Mesothelial cell of epicardium (in vitro differentiated cells): ENCODE data around the gene JCAD. TPM values are rescaled to one million over a fixed set of nuclear protein-coding genes. Genes with fewer than 3 reads are reported as not detected.

ENCODE experiments used
- DNase-seq, 2 experiments: peaks; one replicate each; pipeline ENCODE4 v3.0.0; 2021; ENCODE audit warnings: low spot score in 2 of 2; ENCODE audit not compliant: unreplicated experiment in 2 of 2
- H3K27ac Mint-ChIP-seq: 2 replicates; pipeline ENCODE4 v1.8.0; 2021; ENCODE audit warnings: mixed read lengths
- H3K27me3 Mint-ChIP-seq: 2 replicates; pipeline ENCODE4 v1.8.0; 2021; ENCODE audit warnings: low read depth, mixed read lengths
- H3K36me3 Mint-ChIP-seq: 2 replicates; pipeline ENCODE4 v1.8.0; 2021; ENCODE audit warnings: mixed read lengths
- H3K4me1 Mint-ChIP-seq: 2 replicates; pipeline ENCODE4 v1.8.0; 2021; ENCODE audit warnings: mixed read lengths
- H3K4me3 Mint-ChIP-seq: 2 replicates; pipeline ENCODE4 v1.8.0; 2021; ENCODE audit warnings: mild to moderate bottlenecking, moderate library complexity, mixed read lengths
- H3K9me3 Mint-ChIP-seq: 2 replicates; pipeline ENCODE4 v1.8.0; 2021; ENCODE audit warnings: mixed read lengths
- total RNA-seq: library from RNA; stranded (reverse); gene quantifications from 3 replicates; pipeline ENCODE4 v1.2.1, GENCODE V29; 2021
- TF ChIP-seq, protein P1 (sequence below): fragments of 200-600 bp; sonication (generic); IDR thresholded peaks from one replicate; pipeline ENCODE4 v1.5.0; 2021; ENCODE audit warnings: antibody characterized with exemption; ENCODE audit not compliant: unreplicated experiment

The JCAD gene
- total RNA-seq, 1 donor from 2014 or later = 21.5 TPM

DNA sequence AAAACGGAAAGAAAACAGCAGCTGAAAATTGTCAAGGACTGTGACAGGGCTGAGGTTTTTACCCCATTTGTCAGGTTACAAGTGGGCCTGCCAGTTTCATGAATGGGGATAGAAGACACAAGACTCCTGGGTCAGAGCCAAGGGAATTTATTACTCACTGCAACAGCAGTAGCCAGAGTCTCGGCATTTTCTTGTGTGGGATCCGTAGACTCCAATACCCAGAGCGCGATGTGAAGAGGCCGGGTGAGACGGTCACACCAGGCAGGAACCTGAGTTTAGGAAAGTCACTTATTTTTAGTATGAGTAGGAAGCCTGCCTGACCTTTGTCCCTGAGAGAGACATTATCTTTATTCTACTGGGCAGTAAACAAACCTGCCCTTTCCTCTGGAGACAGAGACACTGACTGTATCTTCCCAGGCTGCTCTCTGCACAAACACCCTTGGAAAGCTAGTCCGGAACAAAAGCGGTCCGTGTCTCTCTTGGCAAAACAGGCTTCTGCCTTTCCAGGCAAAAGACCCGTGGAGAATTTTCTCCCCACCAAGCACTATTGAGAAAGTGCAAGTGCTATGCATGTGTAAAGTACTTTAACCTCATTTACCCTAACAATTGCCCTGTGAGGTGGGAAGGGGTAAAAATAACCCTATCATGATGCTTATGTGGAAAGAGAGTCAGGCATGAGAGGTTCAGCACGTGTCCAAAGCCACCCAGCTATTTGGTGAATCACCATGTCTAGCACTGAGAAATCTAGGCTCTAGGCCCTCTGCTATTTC is 58.4 kb downstream of the JCAD start:
- DNase-seq = no peak
- H3K36me3 Mint-ChIP-seq = no peaks in the 10 kb centered on the region
- TF ChIP-seq, protein P1, sequence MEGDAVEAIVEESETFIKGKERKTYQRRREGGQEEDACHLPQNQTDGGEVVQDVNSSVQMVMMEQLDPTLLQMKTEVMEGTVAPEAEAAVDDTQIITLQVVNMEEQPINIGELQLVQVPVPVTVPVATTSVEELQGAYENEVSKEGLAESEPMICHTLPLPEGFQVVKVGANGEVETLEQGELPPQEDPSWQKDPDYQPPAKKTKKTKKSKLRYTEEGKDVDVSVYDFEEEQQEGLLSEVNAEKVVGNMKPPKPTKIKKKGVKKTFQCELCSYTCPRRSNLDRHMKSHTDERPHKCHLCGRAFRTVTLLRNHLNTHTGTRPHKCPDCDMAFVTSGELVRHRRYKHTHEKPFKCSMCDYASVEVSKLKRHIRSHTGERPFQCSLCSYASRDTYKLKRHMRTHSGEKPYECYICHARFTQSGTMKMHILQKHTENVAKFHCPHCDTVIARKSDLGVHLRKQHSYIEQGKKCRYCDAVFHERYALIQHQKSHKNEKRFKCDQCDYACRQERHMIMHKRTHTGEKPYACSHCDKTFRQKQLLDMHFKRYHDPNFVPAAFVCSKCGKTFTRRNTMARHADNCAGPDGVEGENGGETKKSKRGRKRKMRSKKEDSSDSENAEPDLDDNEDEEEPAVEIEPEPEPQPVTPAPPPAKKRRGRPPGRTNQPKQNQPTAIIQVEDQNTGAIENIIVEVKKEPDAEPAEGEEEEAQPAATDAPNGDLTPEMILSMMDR = no peak
- H3K27me3 Mint-ChIP-seq = no peaks in the 10 kb centered on the region
- H3K4me1 Mint-ChIP-seq = peaks cover 51% of the 10 kb centered on the region
- peaks cover 13% of the 10 kb centered on the region for H3K9me3 Mint-ChIP-seq
- H3K4me3 Mint-ChIP-seq = no peak overlapping the region
- peak overlapping the region; percentile 41 for H3K27ac Mint-ChIP-seq

- Mint-ChIP-seq H3K27me3 (no peaks in the 10 kb centered on the region), H3K36me3 (no peaks in the 10 kb centered on the region), H3K4me1 (peaks cover 74% of the 10 kb centered on the region), H3K9me3 (peaks cover 3% of the 10 kb centered on the region), H3K27ac (no peak overlapping the region), H3K4me3 (no peak overlapping the region)
- DNase-seq = peak; percentile 49 to 76
- TF ChIP-seq, protein P1 = peak; percentile 87
These were observed 61.1 kb downstream of the JCAD start for GRCh38 chr10:29998142-29998808.

- Mint-ChIP-seq H3K9me3 (no peaks in the 10 kb centered on the region), H3K4me3 (no peak overlapping the region), H3K4me1 (peaks cover 55% of the 10 kb centered on the region), H3K27me3 (no peaks in the 10 kb centered on the region), H3K36me3 (no peaks in the 10 kb centered on the region), H3K27ac (peak overlapping the region; percentile 77)
- TF ChIP-seq, protein P1 = no peak
- no peak for DNase-seq
These were observed 64.6 kb downstream of the JCAD start for GRCh38 chr10:29994811-29995210.

DNA sequence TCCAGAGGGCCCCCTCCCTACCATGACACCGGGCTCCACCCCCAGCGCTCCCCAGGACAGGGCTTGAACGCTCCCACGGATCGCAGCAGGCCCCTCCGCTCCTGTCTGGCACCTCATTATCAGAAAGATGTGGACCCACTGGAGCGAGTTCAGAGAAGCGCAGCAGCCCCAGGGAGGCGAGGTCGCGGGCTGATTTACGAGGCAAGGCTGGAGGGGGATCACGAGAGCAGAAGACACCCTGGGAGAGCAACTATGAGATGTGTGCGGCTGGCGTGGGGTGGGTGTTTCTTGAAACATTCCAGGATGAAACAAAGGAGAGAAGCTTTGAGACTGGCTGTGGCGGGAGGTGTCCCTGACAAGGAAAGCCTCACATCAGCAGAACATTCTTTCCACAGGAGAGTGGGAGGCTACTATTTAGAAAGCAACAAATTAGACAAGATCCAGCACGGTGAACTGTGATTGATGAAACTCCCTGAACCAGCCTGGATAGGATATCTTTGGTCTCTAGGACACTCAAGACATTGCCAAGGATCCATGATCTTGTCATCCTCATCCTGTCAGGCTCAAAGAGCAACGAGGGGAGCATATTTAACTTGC is 66.0 kb downstream of the JCAD start:
- Mint-ChIP-seq H3K4me3 (no peak overlapping the region), H3K27ac (peak overlapping the region; percentile 95), H3K36me3 (no peaks in the 10 kb centered on the region), H3K27me3 (no peaks in the 10 kb centered on the region), H3K4me1 (peaks cover 53% of the 10 kb centered on the region), H3K9me3 (no peaks in the 10 kb centered on the region)
- TF ChIP-seq, protein P1 = no peak
- DNase-seq = peak; percentile 37 to 65

DNA sequence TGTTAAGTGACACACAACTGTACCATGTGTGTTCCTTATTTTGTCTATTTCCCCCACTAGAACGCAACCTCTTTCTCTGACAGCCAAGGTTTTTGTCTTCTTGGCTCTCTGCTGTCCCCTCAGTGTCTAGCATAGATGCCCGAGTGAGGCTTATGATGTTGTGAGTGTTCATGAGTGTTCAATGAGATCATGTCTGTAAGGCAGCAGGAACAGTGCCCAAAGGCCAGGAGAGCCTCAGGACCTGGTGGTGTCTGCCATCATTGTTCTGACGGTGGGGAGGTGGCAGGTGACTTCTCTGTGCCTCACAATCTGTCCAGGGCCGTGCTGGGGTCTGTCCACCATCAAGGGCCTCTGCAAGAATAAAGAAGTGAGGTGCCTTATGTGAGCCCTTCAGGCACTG is 66.5 kb downstream of the JCAD start:
- TF ChIP-seq, protein P1 = no peak
- no peaks in the 10 kb centered on the region for H3K9me3 Mint-ChIP-seq
- peak overlapping the region; percentile 95 for H3K27ac Mint-ChIP-seq

More for the DNA sequence above, 66.5 kb downstream of the JCAD start:
- Mint-ChIP-seq H3K4me3 (no peak overlapping the region), H3K36me3 (no peaks in the 10 kb centered on the region), H3K4me1 (peaks cover 53% of the 10 kb centered on the region), H3K27me3 (no peaks in the 10 kb centered on the region)
- DNase-seq = no peak
